Testis (tissue), 3 donors: ENCODE data around the gene TCF12. TPM values are rescaled to one million over a fixed set of nuclear protein-coding genes. Genes with fewer than 3 reads are reported as not detected.
"Not testable (repeated sequence)": the region's sequence is repeated elsewhere in the genome, so short reads cannot be mapped to it uniquely, and the experiment has no call there.

ENCODE experiments used
- DNase-seq: peaks from one replicate; pipeline ENCODE4 v3.0.0-alpha.2; 2019
- H3K27ac ChIP-seq, 2 donors: fragments of 200-600 bp; sonication (generic); one replicate each; pipeline ENCODE4 v1.5.1; 2019
- H3K27me3 ChIP-seq: fragments of 200-600 bp; sonication (generic); one replicate; pipeline ENCODE4 v1.5.1; 2019
- H3K36me3 ChIP-seq: fragments of 200-600 bp; sonication (generic); one replicate; pipeline ENCODE4 v1.5.1; 2017; ENCODE audit warnings: low read depth; ENCODE audit errors: missing control alignments
- H3K4me1 ChIP-seq: fragments of 200-600 bp; sonication (generic); one replicate; pipeline ENCODE4 v1.5.1; 2019
- H3K4me3 ChIP-seq, 2 donors: fragments of 200-600 bp; sonication (generic); one replicate each; pipeline ENCODE4 v1.5.1; 2017 to 2019
- H3K9me3 ChIP-seq: fragments of 200-600 bp; sonication (generic); one replicate; pipeline ENCODE4 v1.5.1; 2017
- CTCF ChIP-seq, 3 experiments: fragments of 450-650 bp in 2 of 3; fragments of 200-600 bp in 1 of 3; sonication (generic) in 1 of 3; IDR thresholded peaks; one replicate each; pipeline ENCODE4 v1.5.1; 2016 to 2019; ENCODE audit warnings: antibody characterized with exemption in 3 of 3, mild to moderate bottlenecking in 2 of 3, moderate library complexity in 1 of 3
- POLR2A ChIP-seq: fragments of 450-650 bp; IDR thresholded peaks from one replicate; pipeline ENCODE4 v1.6.1; 2017; ENCODE audit warnings: antibody characterized with exemption, mild to moderate bottlenecking, moderate library complexity
- WGBS, 2 donors: methylation state at CpG; one replicate each; pipeline ENCODE4 v1.1.5; 2018; 5-methylcytosine and 5-hydroxymethylcytosine counted together
- intact Hi-C: fragments of 100-400 bp; cut with DNase I; formaldehyde crosslinking; loops from one replicate; pipeline ENCODE4 v1.15.1; 2023; ENCODE audit warnings: low total_unique reads
- polyA plus RNA-seq: library from polyadenylated mRNA; stranded (reverse); fragments of 350-450 nt; fragmentation: Illumina TruSeq; extraction: RNeasy Lipid Tissue Mini Kit (QIAGEN cat#74804); gene quantifications from one replicate; pipeline ENCODE4 v1.2.3, GENCODE V29; 2014; ENCODE audit warnings: low read depth, low replicate concordance; ENCODE audit not compliant: insufficient read depth
- total RNA-seq, 2 donors: library from RNA; depleted of rRNA; stranded (reverse); fragments of >200 nt; gene quantifications; one replicate each; pipeline ENCODE4 v1.2.3, GENCODE V29; 2016

TCF12 gene
- total and polyA plus RNA-seq, 3 donors from 2014 or later, result 51.8 to 152 (median 146) TPM

DNA sequence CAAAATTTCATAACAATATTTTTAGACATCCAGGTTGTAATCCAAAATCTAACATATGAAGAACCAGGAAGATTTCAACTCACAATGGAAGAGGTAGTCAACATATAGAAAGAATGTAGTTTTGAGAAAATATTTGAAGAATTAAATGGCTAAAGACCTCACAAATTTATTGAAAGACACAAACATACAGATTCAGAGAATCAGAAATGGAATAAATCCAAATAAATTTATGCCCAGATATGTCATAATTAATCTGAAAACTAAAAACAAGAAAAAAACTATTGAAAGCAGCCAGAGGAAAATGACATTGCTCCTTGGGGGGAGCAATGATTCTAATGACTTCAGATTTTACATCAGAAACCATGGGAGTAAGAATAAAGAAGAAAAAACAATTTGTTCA lies 75.8 kb downstream of the TCF12 start:
- Histone ChIP-seq H3K9me3 (no peaks in the 10 kb centered on the region), H3K36me3 (no peaks in the 10 kb centered on the region), H3K4me1 (peaks cover 5% of the 10 kb centered on the region), H3K27me3 (no peaks in the 10 kb centered on the region), H3K27ac (no peak overlapping the region), H3K4me3 (no peak overlapping the region)
- DNase-seq, result no peak
- no peak for TF ChIP-seq CTCF (IDR thresholded peaks at IDR 0.05)
- no peak for TF ChIP-seq POLR2A
- intact Hi-C loops, result no loop called here

DNA sequence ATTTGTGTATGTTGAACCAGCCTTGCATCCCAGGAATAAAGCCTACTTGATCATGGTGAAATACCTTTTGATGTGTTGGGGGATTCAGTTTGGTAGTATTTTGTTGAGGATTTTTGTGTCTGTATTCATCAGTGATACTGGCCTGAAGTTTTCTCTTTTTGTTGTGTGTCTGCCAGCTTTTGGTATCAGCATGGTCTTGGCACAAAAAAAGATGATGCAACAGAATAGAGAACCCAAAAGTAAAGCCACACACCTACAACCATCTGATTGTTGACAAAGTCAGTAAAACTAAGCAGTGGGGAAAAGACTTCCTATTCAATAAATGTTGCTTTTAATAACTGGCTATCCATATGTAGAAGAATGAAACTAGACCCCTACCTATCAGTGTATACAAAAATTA lies 77.6 kb downstream of the TCF12 start:
- Histone ChIP-seq H3K4me3 (no peak overlapping the region), H3K27me3 (no peaks in the 10 kb centered on the region), H3K27ac (no peak overlapping the region), H3K9me3 (no peaks in the 10 kb centered on the region), H3K36me3 (no peaks in the 10 kb centered on the region), H3K4me1 (no peaks in the 10 kb centered on the region)
- no peak for TF ChIP-seq CTCF (IDR thresholded peaks at IDR 0.05)
- no peak for DNase-seq
- intact Hi-C loops, result no loop called here

DNA sequence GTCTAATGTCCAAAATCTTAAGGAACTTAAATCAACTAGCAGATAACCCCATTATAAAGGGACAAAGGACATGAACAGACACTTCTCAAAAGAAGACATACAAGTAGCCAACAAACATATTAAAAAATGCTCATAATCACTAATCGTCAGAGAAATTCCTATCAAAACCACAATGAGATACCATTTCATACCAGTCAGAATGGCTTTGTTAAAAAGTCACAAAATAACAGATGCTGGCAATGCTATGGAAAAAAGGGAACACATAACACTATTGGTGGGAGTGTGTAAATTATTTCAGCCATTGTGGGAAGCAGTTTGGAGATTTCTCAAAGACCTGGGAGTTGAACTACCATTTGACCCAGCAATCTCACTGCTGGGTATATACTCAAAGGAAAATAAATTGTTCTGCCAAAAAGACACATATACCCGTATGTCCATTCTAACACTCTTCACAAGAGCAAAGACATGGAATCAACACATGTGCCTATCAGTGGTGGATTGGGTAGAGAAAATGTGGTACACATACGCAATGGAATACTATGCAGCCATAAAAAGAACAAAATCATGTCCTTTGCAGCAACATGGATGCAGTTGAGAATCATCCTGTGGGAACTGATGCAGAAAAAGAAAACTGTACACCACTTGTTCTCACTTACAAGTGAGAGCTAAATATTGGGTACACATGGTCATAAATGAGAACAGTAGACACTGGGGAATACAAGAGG lies 78.5 kb downstream of the TCF12 start:
- no peak for DNase-seq
- Histone ChIP-seq H3K4me3 (no peak overlapping the region), H3K27ac (no peak overlapping the region), H3K27me3 (no peaks in the 10 kb centered on the region), H3K9me3 (no peaks in the 10 kb centered on the region), H3K4me1 (no peaks in the 10 kb centered on the region), H3K36me3 (no peaks in the 10 kb centered on the region)
- no peak for TF ChIP-seq CTCF (IDR thresholded peaks at IDR 0.05)
- TF ChIP-seq POLR2A, result no peak
- WGBS, 2 donors, result 60 to 76% methylated on average over 3 of the region's 3 CpGs
- intact Hi-C loops, result no loop called here

DNA sequence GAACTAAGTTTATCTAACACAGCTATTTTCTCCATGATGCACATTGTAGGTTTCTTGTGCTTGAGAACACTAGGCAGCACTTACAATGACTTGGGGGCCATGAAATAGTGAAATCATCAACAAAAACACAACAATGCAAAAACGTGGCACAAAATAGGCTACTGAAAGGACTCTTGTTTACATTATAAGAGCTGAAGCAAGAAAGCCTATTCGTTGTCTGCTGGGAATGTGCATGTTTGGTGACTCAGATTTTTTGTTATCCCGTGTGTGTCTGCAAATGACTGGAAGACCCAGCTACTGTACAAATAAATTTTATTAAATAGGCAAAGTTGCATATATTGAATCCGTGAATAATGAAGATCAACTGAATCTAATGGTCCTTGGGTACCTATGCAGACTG lies 85.0 kb downstream of the TCF12 start:
- Histone ChIP-seq H3K4me1 (no peaks in the 10 kb centered on the region), H3K27ac (no peak overlapping the region), H3K4me3 (no peak overlapping the region), H3K36me3 (no peaks in the 10 kb centered on the region), H3K9me3 (no peaks in the 10 kb centered on the region), H3K27me3 (no peaks in the 10 kb centered on the region)
- TF ChIP-seq POLR2A (no peak), CTCF (IDR thresholded peaks at IDR 0.05) (no peak)
- no peak for DNase-seq
- intact Hi-C loops, result no loop called here
- WGBS, 2 donors, result 81 to 89% methylated on average over 4 of the region's 4 CpGs

DNA sequence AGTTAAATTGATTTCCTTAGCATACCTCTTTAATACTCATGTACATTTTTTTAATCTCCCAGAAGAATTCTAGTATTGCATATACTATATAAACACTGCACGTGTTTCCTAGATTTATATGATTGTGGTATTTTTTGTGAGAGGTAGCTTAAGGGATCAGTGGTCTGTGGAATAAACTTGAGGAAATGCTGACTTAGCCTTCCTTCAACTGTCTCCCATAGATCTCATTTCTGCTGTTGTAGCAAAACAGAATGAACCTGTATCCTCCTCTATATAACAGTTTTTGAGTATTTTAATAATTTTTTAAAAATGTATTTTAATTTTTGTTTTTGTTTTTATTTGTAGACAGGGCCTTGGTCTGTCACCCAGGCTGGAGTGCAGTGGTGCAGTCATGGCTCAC lies 86.8 kb downstream of the TCF12 start:
- no peak for DNase-seq
- 85 to 91% methylated on average over 1 of the region's 1 CpG for WGBS, 2 donors
- TF ChIP-seq CTCF (IDR thresholded peaks at IDR 0.05) (no peak), POLR2A (no peak)
- no peak overlapping the region for H3K4me3 ChIP-seq
- no peaks in the 10 kb centered on the region for H3K9me3 ChIP-seq
- no peak overlapping the region for H3K27ac ChIP-seq
- no peaks in the 10 kb centered on the region for H3K27me3 ChIP-seq
- intact Hi-C loops, result no loop called here
- H3K36me3 ChIP-seq, result no peaks in the 10 kb centered on the region
- no peaks in the 10 kb centered on the region for H3K4me1 ChIP-seq

DNA sequence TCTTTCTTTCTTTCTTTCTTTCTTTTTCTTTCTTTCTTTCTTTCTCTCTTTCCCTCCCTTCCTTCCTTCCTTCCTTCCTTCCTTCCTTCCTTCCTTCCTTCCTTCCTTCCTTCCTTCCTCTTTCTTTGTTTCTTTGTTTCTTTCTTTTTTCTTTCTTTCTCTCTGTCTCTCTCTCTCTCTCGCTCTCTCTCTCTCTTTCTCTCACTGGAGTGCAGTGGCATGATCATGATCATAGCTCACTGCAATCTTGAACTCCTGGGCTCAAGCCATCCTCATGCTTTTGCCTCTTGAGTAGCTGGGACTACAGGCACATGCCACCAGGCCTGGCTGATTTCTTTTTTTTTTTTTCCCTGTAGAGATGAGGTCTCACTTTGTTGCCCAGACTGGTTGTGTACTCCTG lies 89.4 kb downstream of the TCF12 start:
- H3K27ac ChIP-seq, DNase-seq, H3K27me3 ChIP-seq, intact Hi-C loops, H3K4me1 ChIP-seq, H3K36me3 ChIP-seq, H3K4me3 ChIP-seq, H3K9me3 ChIP-seq: not testable (repeated sequence)
- 84 to 85% methylated on average over 1 of the region's 1 CpG for WGBS, 2 donors
